T-cell (primary cell): Measurements from ENCODE around the gene GOLGA5. TPM values are rescaled to one million over a fixed set of nuclear protein-coding genes. Genes with fewer than 3 reads are reported as not detected.

Experiments used
- ATAC-seq, 4 experiments: fragments of 200-7000 bp in 3 of 4; fragments of 150-1000 bp in 1 of 4; cut with Tn5 transposase; replicated peaks in 1 of 4; 1 replicate in 3 of 4; 2 replicates in 1 of 4; pipeline ENCODE4 v1.10.0; 2021; ENCODE audit warnings: moderate library complexity in 3 of 4, mild to moderate bottlenecking in 2 of 4, moderate number of reproducible peaks in 1 of 4
- CTCF ChIA-PET, 2 donors: fragments of 300-600 bp; sonication (Branson Sonifier 250); formaldehyde crosslinking; loops; one replicate each; lab custom pipeline; 2022; ENCODE audit warnings: antibody characterized with exemption in 2 of 2; lab: Charles Lee
- POLR2A ChIA-PET, 2 donors: fragments of 300-600 bp; sonication (Branson Sonifier 250); formaldehyde crosslinking; loops; one replicate each; lab custom pipeline; 2022; ENCODE audit warnings: antibody characterized with exemption in 2 of 2; lab: Charles Lee
- DNase-seq, 35 experiments: peaks; one replicate each; pipeline versions ENCODE4 v3.0.0 to v3.0.0-alpha.2; 2013 to 2023
- H3K27ac ChIP-seq: one replicate; pipeline ENCODE4 v1.5.1; 2013; ENCODE audit warnings: low read length
- H3K27me3 ChIP-seq, 2 experiments: replicated peaks in 1 of 2; 1 replicate in 1 of 2; 2 replicates in 1 of 2; pipeline versions ENCODE4 v1.6.1 to v1.7.0; 2013; ENCODE audit warnings: low read length in 1 of 2, mixed read lengths in 1 of 2; ENCODE audit not compliant: control insufficient read depth in 2 of 2, insufficient read depth in 2 of 2; ENCODE audit errors: extremely low read depth in 1 of 2
- H3K36me3 ChIP-seq, 2 donors: 1 replicate in 1 of 2; 2 replicates in 1 of 2; pipeline versions ENCODE4 v1.6.1 to v1.7.0; 2013; ENCODE audit warnings: low read length in 1 of 2; ENCODE audit not compliant: control insufficient read depth in 2 of 2, insufficient read depth in 1 of 2; ENCODE audit errors: extremely low read depth in 1 of 2
- H3K4me1 ChIP-seq, 2 experiments: 1 replicate in 1 of 2; 2 replicates in 1 of 2; pipeline versions ENCODE4 v1.6.1 to v1.7.0; 2013; ENCODE audit warnings: low read length in 2 of 2, mixed read lengths in 1 of 2; ENCODE audit not compliant: insufficient read depth in 2 of 2, control insufficient read depth in 1 of 2; ENCODE audit errors: extremely low read depth in 1 of 2
- H3K4me3 ChIP-seq, 2 donors: 1 replicate in 1 of 2; 2 replicates in 1 of 2; pipeline versions ENCODE4 v1.5.1 to v1.7.0; 2013; ENCODE audit warnings: mild to moderate bottlenecking in 2 of 2, low read length in 1 of 2, moderate library complexity in 1 of 2; ENCODE audit not compliant: control insufficient read depth in 1 of 2; ENCODE audit errors: extremely low read depth in 1 of 2
- H3K9me3 ChIP-seq: 2 replicates; pipeline ENCODE4 v1.7.0; 2013
- H3K27ac Mint-ChIP-seq, 2 donors: one replicate each; pipeline ENCODE4 v1.8.0; 2020 to 2021; ENCODE audit warnings: mild to moderate bottlenecking in 2 of 2, mixed read lengths in 2 of 2
- H3K27me3 Mint-ChIP-seq, 2 donors: one replicate each; pipeline ENCODE4 v1.8.0; 2021 to 2022; ENCODE audit warnings: mixed read lengths in 2 of 2
- H3K36me3 Mint-ChIP-seq: one replicate; pipeline ENCODE4 v1.8.0; 2021; ENCODE audit warnings: mixed read lengths
- H3K4me1 Mint-ChIP-seq, 3 donors: one replicate each; pipeline ENCODE4 v1.8.0; 2020 to 2022; ENCODE audit warnings: mixed read lengths in 3 of 3, mild to moderate bottlenecking in 1 of 3
- H3K4me3 Mint-ChIP-seq, 3 donors: one replicate each; pipeline ENCODE4 v1.8.0; 2020 to 2022; ENCODE audit warnings: mild to moderate bottlenecking in 3 of 3, mixed read lengths in 3 of 3, moderate library complexity in 3 of 3
- H3K9me3 Mint-ChIP-seq, 3 donors: one replicate each; pipeline ENCODE4 v1.8.0; 2020 to 2022; ENCODE audit warnings: mixed read lengths in 3 of 3
- WGBS: methylation state at CpG from one replicate; pipeline ENCODE4 v1.1.5; 2013; ENCODE audit warnings: missing lambda C conversion rate; ENCODE audit not compliant: insufficient coverage; 5-methylcytosine and 5-hydroxymethylcytosine counted together
- total RNA-seq, 35 experiments: library from RNA in 6 of 35; stranded (reverse) in 6 of 35; fragments of 120-200 nt in 1 of 35; gene quantifications; one replicate each; pipeline versions ENCODE4 v1.2.1 to v1.2.4 and lab custom pipeline; 2013 to 2026

The GOLGA5 gene
- total RNA-seq, 5 donors from 2014 or later (not counting 1 experiment from before 2014, with no cell fraction given): 14.1 to 24.3 (median 21.5) TPM

DNA sequence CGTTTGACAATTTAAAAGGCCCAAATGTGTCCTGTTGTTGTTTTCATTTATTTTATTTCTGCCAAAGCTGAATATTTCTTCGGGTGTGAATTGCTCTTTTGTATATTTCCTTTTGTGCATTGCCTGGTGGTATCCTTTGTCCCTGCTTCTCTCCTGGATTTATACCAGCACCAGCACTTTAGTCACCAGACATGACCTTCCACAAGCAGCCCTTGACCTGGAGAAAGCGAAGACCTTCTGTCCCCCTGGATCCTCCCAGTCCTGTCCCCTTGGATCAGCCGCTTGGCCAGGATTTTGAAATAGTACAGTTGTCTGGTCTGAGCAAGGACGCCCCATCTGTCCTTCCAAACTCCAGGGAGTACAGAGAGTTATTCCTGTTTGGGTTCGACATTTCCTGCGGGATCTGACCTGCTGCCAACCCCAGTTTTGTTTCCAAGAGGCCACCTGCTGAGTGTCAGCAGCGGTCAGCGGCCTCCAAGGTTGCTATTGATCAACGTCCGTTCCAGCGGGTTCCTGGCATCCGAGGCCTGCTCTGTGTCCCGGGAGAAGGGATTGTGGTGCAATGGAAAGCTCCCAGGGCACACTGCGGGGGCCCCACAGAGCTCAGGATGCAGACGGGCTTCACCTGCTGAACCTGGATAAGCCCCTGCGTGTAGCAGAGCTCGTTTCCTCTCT lies 83.8 kb downstream of the GOLGA5 start:
- ATAC-seq: no peak
- Histone ChIP-seq H3K27me3 (peaks cover 2 to 38% of the 10 kb centered on the region in 2 experiments), H3K4me3 (no peak overlapping the region), H3K36me3 (no peaks in the 10 kb centered on the region), H3K9me3 (no peaks in the 10 kb centered on the region), H3K4me1 (no peaks in the 10 kb centered on the region), H3K27ac (no peak overlapping the region)
- Mint-ChIP-seq H3K27ac (no peak overlapping the region), H3K27me3 (peaks cover 20 to 31% of the 10 kb centered on the region in 2 donors), H3K9me3 (no peaks in the 10 kb centered on the region), H3K4me1 (no peaks in the 10 kb centered on the region), H3K36me3 (no peaks in the 10 kb centered on the region), H3K4me3 (no peak overlapping the region)
- WGBS: 56% methylated on average over 11 of the region's 18 CpGs
- ChIA-PET CTCF (no interaction called here), POLR2A (no interaction called here)
- DNase-seq: no peak

DNA sequence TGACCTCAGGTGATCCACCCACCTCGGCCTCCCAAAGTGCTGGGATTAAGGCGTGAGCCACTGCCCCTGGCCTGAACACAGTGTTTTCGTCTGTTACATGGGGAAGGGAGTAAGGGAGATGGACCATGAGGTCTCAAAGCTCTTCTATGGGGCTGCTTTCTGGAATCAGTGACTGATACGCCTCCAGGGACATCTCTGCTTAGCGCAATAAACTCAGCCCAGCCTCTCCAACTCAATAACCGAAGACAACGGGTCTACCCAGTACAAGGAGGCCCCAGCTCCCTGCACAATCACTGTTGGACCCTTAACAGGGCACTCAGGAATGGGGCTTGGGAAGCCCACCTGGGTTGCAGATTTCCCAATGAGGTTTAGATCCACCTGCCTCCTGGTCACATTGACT lies 86.2 kb downstream of the GOLGA5 start:
- DNase-seq (no peak), ATAC-seq (no peak)
- H3K9me3 Mint-ChIP-seq: no peaks in the 10 kb centered on the region
- H3K27ac Mint-ChIP-seq: no peak overlapping the region
- WGBS: 93% methylated on average over 3 of the region's 7 CpGs
- H3K27me3 Mint-ChIP-seq: peaks cover 28 to 38% of the 10 kb centered on the region in 2 donors
- Histone ChIP-seq H3K9me3 (no peaks in the 10 kb centered on the region), H3K4me3 (no peak overlapping the region), H3K27ac (no peak overlapping the region), H3K4me1 (no peaks in the 10 kb centered on the region), H3K36me3 (no peaks in the 10 kb centered on the region), H3K27me3 (peaks cover 2 to 40% of the 10 kb centered on the region in 2 experiments)
- CTCF ChIA-PET: no interaction called here
- POLR2A ChIA-PET: no interaction called here
- H3K4me1 Mint-ChIP-seq: no peaks in the 10 kb centered on the region
- no peak overlapping the region for H3K4me3 Mint-ChIP-seq
- H3K36me3 Mint-ChIP-seq: no peaks in the 10 kb centered on the region

DNA sequence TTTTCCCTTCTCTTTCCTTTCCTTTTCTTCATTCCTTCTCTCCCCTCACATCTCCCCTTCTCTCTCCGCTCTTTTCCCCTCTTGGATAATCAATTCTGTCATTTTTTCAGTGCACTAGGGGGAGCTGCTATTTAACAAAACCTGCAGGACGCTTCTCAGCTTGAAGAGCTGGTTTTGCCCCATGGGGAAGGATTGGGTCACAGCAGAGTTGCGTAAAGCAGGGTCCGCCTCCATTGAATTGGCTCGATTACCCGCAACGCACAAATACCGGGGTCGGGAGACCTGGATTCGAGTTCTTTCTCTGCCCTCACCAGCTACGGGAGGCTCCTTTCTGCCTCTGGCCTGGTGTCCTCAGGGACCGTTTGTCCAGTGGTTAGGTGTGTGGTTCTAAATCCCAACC lies 86.7 kb downstream of the GOLGA5 start:
- peaks cover 33 to 38% of the 10 kb centered on the region in 2 donors for H3K27me3 Mint-ChIP-seq
- ChIA-PET CTCF (no interaction called here), POLR2A (no interaction called here)
- H3K27me3 ChIP-seq: peaks cover 2 to 40% of the 10 kb centered on the region in 2 experiments
- no peaks in the 10 kb centered on the region for H3K36me3 Mint-ChIP-seq
- no peak overlapping the region for H3K27ac Mint-ChIP-seq
- no peaks in the 10 kb centered on the region for H3K4me1 Mint-ChIP-seq
- H3K9me3 ChIP-seq: no peaks in the 10 kb centered on the region
- no peak overlapping the region for H3K4me3 Mint-ChIP-seq
- ATAC-seq (no peak), DNase-seq (no peak)
- 60% methylated on average over 3 of the region's 12 CpGs for WGBS
- H3K27ac ChIP-seq: no peak overlapping the region
- no peaks in the 10 kb centered on the region for H3K4me1 ChIP-seq
- no peaks in the 10 kb centered on the region for H3K36me3 ChIP-seq
- H3K9me3 Mint-ChIP-seq: no peaks in the 10 kb centered on the region
- no peak overlapping the region for H3K4me3 ChIP-seq

DNA sequence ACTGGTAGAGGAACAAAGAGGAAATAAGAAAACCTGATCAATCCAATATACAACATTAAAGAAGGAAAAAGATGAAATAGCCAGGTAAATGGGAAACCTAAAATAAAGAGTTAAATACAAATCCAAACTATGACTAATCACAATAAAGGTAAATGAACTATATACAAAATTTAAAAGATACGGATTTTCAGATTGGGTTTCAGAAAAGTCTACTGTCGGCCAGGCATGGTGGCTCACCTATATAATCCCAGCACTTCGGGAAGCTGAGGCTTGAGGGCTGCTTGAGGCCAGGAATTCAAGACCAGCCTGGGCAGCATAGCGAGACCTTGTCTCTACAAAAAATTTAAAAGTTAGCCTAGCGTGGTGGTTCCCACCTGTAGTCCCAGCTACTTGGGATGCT lies 89.0 kb downstream of the GOLGA5 start:
- Histone ChIP-seq H3K36me3 (no peaks in the 10 kb centered on the region), H3K4me1 (no peaks in the 10 kb centered on the region), H3K9me3 (no peaks in the 10 kb centered on the region), H3K27me3 (peaks cover 2 to 45% of the 10 kb centered on the region in 2 experiments), H3K4me3 (no peak overlapping the region), H3K27ac (no peak overlapping the region)
- H3K9me3 Mint-ChIP-seq: peaks cover 0 to 3% (median 0%) of the 10 kb centered on the region in 3 donors
- WGBS: 84% methylated on average over 5 of the region's 5 CpGs
- ChIA-PET CTCF (no interaction called here), POLR2A (no interaction called here)
- H3K4me3 Mint-ChIP-seq: no peak overlapping the region
- no peak overlapping the region for H3K27ac Mint-ChIP-seq
- no peaks in the 10 kb centered on the region for H3K36me3 Mint-ChIP-seq
- no peaks in the 10 kb centered on the region for H3K4me1 Mint-ChIP-seq
- H3K27me3 Mint-ChIP-seq: peaks cover 27 to 43% of the 10 kb centered on the region in 2 donors
- DNase-seq (no peak), ATAC-seq (no peak)

DNA sequence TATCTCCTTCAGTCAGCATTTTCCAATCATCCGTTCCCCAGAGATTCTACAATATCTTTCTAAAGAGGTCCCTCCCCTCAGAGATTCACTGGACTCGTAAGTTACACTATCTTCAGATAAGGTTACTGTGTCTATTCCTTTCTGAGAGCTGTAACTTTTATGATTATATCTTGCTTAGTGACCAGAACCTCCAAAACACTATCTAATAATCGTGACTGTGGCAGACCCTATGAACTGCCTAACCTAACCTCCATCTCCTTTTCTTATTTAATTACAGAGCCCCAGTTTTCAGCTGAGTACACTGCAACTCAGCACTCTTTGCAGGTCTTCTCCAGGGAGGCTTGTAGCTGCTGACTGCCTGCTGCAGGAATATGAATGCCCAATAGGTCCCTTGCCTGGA lies 90.3 kb downstream of the GOLGA5 start:
- CTCF ChIA-PET: no interaction called here
- ATAC-seq: no peak
- H3K4me3 ChIP-seq: no peak overlapping the region
- Mint-ChIP-seq H3K27me3 (peaks cover 25 to 44% of the 10 kb centered on the region in 2 donors), H3K27ac (no peak overlapping the region), H3K9me3 (peaks cover 0 to 9% (median 0%) of the 10 kb centered on the region in 3 donors), H3K4me3 (no peak overlapping the region), H3K4me1 (no peaks in the 10 kb centered on the region), H3K36me3 (no peaks in the 10 kb centered on the region)
- no peak overlapping the region for H3K27ac ChIP-seq
- H3K4me1 ChIP-seq: no peaks in the 10 kb centered on the region
- no peaks in the 10 kb centered on the region for H3K36me3 ChIP-seq
- H3K27me3 ChIP-seq: peaks cover 2 to 38% of the 10 kb centered on the region in 2 experiments
- no peak for DNase-seq
- POLR2A ChIA-PET: no interaction called here
- H3K9me3 ChIP-seq: no peaks in the 10 kb centered on the region
- WGBS: 100% methylated on average over 1 of the region's 3 CpGs

DNA sequence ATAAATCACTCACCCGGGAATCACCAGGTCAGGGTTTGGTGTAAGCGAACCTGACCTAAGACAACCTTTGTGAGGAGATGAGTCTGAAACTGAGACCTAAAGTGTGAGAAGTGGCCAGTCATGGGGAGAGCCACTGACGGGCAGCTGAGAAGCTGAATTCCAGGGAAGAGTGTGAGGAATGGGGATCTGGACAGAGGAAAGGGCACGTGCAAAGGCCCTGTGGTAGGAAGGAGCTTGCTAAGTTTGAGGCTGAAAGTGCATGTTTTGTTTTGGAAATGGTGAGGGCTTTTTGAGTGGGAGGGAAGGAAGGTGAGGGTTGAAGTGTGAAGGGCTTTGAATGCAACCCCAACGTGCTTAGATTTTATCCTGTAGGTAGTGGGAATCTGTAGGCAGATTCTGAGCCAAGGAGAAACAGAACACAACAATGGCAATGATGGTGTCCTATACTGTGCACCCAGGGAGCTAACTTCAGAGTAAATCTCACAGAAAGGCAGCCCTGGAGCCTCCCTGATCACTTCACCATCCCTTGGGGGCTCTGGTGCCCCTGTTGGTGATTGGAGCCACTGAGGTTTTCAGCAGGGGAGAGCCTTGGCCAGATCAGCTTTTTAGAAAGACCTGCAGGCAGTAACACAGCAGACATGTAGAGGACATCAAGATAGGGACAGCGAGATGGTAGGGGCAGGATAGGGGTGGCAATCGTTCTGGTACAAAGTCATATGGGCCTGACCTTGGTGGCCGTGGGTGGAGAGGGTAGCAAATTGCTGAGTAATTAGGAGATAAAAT lies 91.4 kb downstream of the GOLGA5 start:
- CTCF ChIA-PET: no interaction called here
- 59% methylated on average over 6 of the region's 8 CpGs for WGBS
- H3K4me3 Mint-ChIP-seq: no peak overlapping the region
- H3K36me3 Mint-ChIP-seq: no peaks in the 10 kb centered on the region
- Histone ChIP-seq H3K27ac (no peak overlapping the region), H3K4me1 (no peaks in the 10 kb centered on the region), H3K27me3 (peaks cover 0 to 35% of the 10 kb centered on the region in 2 experiments), H3K36me3 (no peaks in the 10 kb centered on the region), H3K9me3 (no peaks in the 10 kb centered on the region), H3K4me3 (no peak overlapping the region)
- POLR2A ChIA-PET: no interaction called here
- H3K9me3 Mint-ChIP-seq: peaks cover 0 to 13% (median 0%) of the 10 kb centered on the region in 3 donors
- no peaks in the 10 kb centered on the region for H3K4me1 Mint-ChIP-seq
- DNase-seq (no peak), ATAC-seq (no peak)
- peaks cover 17 to 41% of the 10 kb centered on the region in 2 donors for H3K27me3 Mint-ChIP-seq
- H3K27ac Mint-ChIP-seq: no peak overlapping the region
